Measurements from ENCODE around the gene KRTAP9-9. TPM values are rescaled to one million over a fixed set of nuclear protein-coding genes. Genes with fewer than 3 reads are reported as not detected.

The KRTAP9-9 gene
- polyA plus RNA-seq, 5 donors, result not detected

Other genes starting within 250 kb of the KRTAP9-9 start
- gene KRTAP3-1, start 246.3 kb upstream of the KRTAP9-9 start, polyA plus RNA-seq (ENCODE audit: insufficient read depth in 1 of 5, insufficient read length in 5 of 5, low replicate concordance in 1 of 5), result not detected
- not detected for gene KRTAP1-5, start 228.2 kb upstream of the KRTAP9-9 start, polyA plus RNA-seq (ENCODE audit: insufficient read depth in 1 of 5, insufficient read length in 5 of 5, low replicate concordance in 1 of 5)
- gene KRTAP1-4, start 225.2 kb upstream of the KRTAP9-9 start, polyA plus RNA-seq (ENCODE audit: insufficient read depth in 1 of 5, insufficient read length in 5 of 5, low replicate concordance in 1 of 5), result not detected
- gene KRTAP1-3, start 220.5 kb upstream of the KRTAP9-9 start, polyA plus RNA-seq (ENCODE audit: insufficient read depth in 1 of 5, insufficient read length in 5 of 5, low replicate concordance in 1 of 5), result not detected
- gene KRTAP1-1, start 213.9 kb upstream of the KRTAP9-9 start, polyA plus RNA-seq (ENCODE audit: insufficient read depth in 1 of 5, insufficient read length in 5 of 5, low replicate concordance in 1 of 5), result not detected
- not detected for gene KRTAP2-1, start 208.1 kb upstream of the KRTAP9-9 start, polyA plus RNA-seq (ENCODE audit: insufficient read depth in 1 of 5, insufficient read length in 5 of 5, low replicate concordance in 1 of 5)
- gene KRTAP2-2, start 200.2 kb upstream of the KRTAP9-9 start, polyA plus RNA-seq (ENCODE audit: insufficient read depth in 1 of 5, insufficient read length in 5 of 5, low replicate concordance in 1 of 5), result not detected
- gene KRTAP2-3, start 195.3 kb upstream of the KRTAP9-9 start, polyA plus RNA-seq (ENCODE audit: insufficient read depth in 1 of 5, insufficient read length in 5 of 5, low replicate concordance in 1 of 5), result not detected
- gene KRTAP2-4, start 189.5 kb upstream of the KRTAP9-9 start, polyA plus RNA-seq (ENCODE audit: insufficient read depth in 1 of 5, insufficient read length in 5 of 5, low replicate concordance in 1 of 5), result not detected
- gene KRTAP4-7, start 171.2 kb upstream of the KRTAP9-9 start, polyA plus RNA-seq (ENCODE audit: insufficient read depth in 1 of 5, insufficient read length in 5 of 5, low replicate concordance in 1 of 5), result not detected
- not detected for gene KRTAP4-8, start 157.2 kb upstream of the KRTAP9-9 start, polyA plus RNA-seq (ENCODE audit: insufficient read depth in 1 of 5, insufficient read length in 5 of 5, low replicate concordance in 1 of 5)
- gene KRTAP4-16, start 153.2 kb upstream of the KRTAP9-9 start, polyA plus RNA-seq (ENCODE audit: insufficient read depth in 1 of 5, insufficient read length in 5 of 5, low replicate concordance in 1 of 5), result not detected
- not detected for gene KRTAP4-9, start 150.0 kb upstream of the KRTAP9-9 start, polyA plus RNA-seq (ENCODE audit: insufficient read depth in 1 of 5, insufficient read length in 5 of 5, low replicate concordance in 1 of 5)
- gene KRTAP4-11, start 137.0 kb upstream of the KRTAP9-9 start, polyA plus RNA-seq (ENCODE audit: insufficient read depth in 1 of 5, insufficient read length in 5 of 5, low replicate concordance in 1 of 5), result under 1 TPM in 1 of 5 donors, not detected in 4; 0.13 TPM
- not detected for gene KRTAP4-12, start 131.2 kb upstream of the KRTAP9-9 start, polyA plus RNA-seq (ENCODE audit: insufficient read depth in 1 of 5, insufficient read length in 5 of 5, low replicate concordance in 1 of 5)
- not detected for gene KRTAP4-6, start 114.8 kb upstream of the KRTAP9-9 start, polyA plus RNA-seq (ENCODE audit: insufficient read depth in 1 of 5, insufficient read length in 5 of 5, low replicate concordance in 1 of 5)
- not detected for gene KRTAP4-5, start 105.6 kb upstream of the KRTAP9-9 start, polyA plus RNA-seq (ENCODE audit: insufficient read depth in 1 of 5, insufficient read length in 5 of 5, low replicate concordance in 1 of 5)
- gene KRTAP4-4, start 94.6 kb upstream of the KRTAP9-9 start, polyA plus RNA-seq (ENCODE audit: insufficient read depth in 1 of 5, insufficient read length in 5 of 5, low replicate concordance in 1 of 5), result not detected
- gene KRTAP4-3, start 87.2 kb upstream of the KRTAP9-9 start, polyA plus RNA-seq (ENCODE audit: insufficient read depth in 1 of 5, insufficient read length in 5 of 5, low replicate concordance in 1 of 5), result not detected
- gene KRTAP4-2, start 77.2 kb upstream of the KRTAP9-9 start, polyA plus RNA-seq (ENCODE audit: insufficient read depth in 1 of 5, insufficient read length in 5 of 5, low replicate concordance in 1 of 5), result not detected
- not detected for gene KRTAP4-1, start 70.5 kb upstream of the KRTAP9-9 start, polyA plus RNA-seq (ENCODE audit: insufficient read depth in 1 of 5, insufficient read length in 5 of 5, low replicate concordance in 1 of 5)
- not detected for gene KRTAP9-1, start 65.5 kb upstream of the KRTAP9-9 start, polyA plus RNA-seq (ENCODE audit: insufficient read depth in 1 of 5, insufficient read length in 5 of 5, low replicate concordance in 1 of 5)
- not detected for gene KRTAP9-2, start 28.7 kb upstream of the KRTAP9-9 start, polyA plus RNA-seq (ENCODE audit: insufficient read depth in 1 of 5, insufficient read length in 5 of 5, low replicate concordance in 1 of 5)
- gene KRTAP9-3, start 22.9 kb upstream of the KRTAP9-9 start, polyA plus RNA-seq (ENCODE audit: insufficient read depth in 1 of 5, insufficient read length in 5 of 5, low replicate concordance in 1 of 5), result not detected
- gene KRTAP9-8, start 17.4 kb upstream of the KRTAP9-9 start, polyA plus RNA-seq (ENCODE audit: insufficient read depth in 1 of 5, insufficient read length in 5 of 5, low replicate concordance in 1 of 5), result not detected
- not detected for gene KRTAP9-4, start 5.7 kb upstream of the KRTAP9-9 start, polyA plus RNA-seq (ENCODE audit: insufficient read depth in 1 of 5, insufficient read length in 5 of 5, low replicate concordance in 1 of 5)
- gene KRTAP9-6, start 10.0 kb downstream of the KRTAP9-9 start, polyA plus RNA-seq (ENCODE audit: insufficient read depth in 1 of 5, insufficient read length in 5 of 5, low replicate concordance in 1 of 5), result under 1 TPM; 0.13 to 0.25 (median 0.18) TPM
- gene KRTAP9-7, start 20.3 kb downstream of the KRTAP9-9 start, polyA plus RNA-seq (ENCODE audit: insufficient read depth in 1 of 5, insufficient read length in 5 of 5, low replicate concordance in 1 of 5), result not detected
- gene KRTAP29-1, start 47.5 kb downstream of the KRTAP9-9 start, polyA plus RNA-seq (ENCODE audit: insufficient read depth in 1 of 5, insufficient read length in 5 of 5, low replicate concordance in 1 of 5), result not detected
- gene KRTAP16-1, start 53.9 kb downstream of the KRTAP9-9 start, polyA plus RNA-seq (ENCODE audit: insufficient read depth in 1 of 5, insufficient read length in 5 of 5, low replicate concordance in 1 of 5), result not detected
- not detected for gene KRTAP17-1, start 60.3 kb downstream of the KRTAP9-9 start, polyA plus RNA-seq (ENCODE audit: insufficient read depth in 1 of 5, insufficient read length in 5 of 5, low replicate concordance in 1 of 5)
- gene KRT33A, start 95.4 kb downstream of the KRTAP9-9 start, polyA plus RNA-seq (ENCODE audit: insufficient read depth in 1 of 5, insufficient read length in 5 of 5, low replicate concordance in 1 of 5), result not detected
- gene KRT33B, start 114.4 kb downstream of the KRTAP9-9 start, polyA plus RNA-seq (ENCODE audit: insufficient read depth in 1 of 5, insufficient read length in 5 of 5, low replicate concordance in 1 of 5), result not detected
- gene KRT34, start 126.9 kb downstream of the KRTAP9-9 start, polyA plus RNA-seq (ENCODE audit: insufficient read depth in 1 of 5, insufficient read length in 5 of 5, low replicate concordance in 1 of 5), result not detected
- under 1 TPM in 1 of 5 donors, not detected in 4; 0.32 TPM for gene KRT31, start 142.2 kb downstream of the KRTAP9-9 start, polyA plus RNA-seq (ENCODE audit: insufficient read depth in 1 of 5, insufficient read length in 5 of 5, low replicate concordance in 1 of 5)
- not detected for gene KRT37, start 169.2 kb downstream of the KRTAP9-9 start, polyA plus RNA-seq (ENCODE audit: insufficient read depth in 1 of 5, insufficient read length in 5 of 5, low replicate concordance in 1 of 5)
- not detected for gene KRT38, start 185.6 kb downstream of the KRTAP9-9 start, polyA plus RNA-seq (ENCODE audit: insufficient read depth in 1 of 5, insufficient read length in 5 of 5, low replicate concordance in 1 of 5)
- not detected for gene KRT32, start 212.0 kb downstream of the KRTAP9-9 start, polyA plus RNA-seq (ENCODE audit: insufficient read depth in 1 of 5, insufficient read length in 5 of 5, low replicate concordance in 1 of 5)
- not detected for gene KRT35, start 225.8 kb downstream of the KRTAP9-9 start, polyA plus RNA-seq (ENCODE audit: insufficient read depth in 1 of 5, insufficient read length in 5 of 5, low replicate concordance in 1 of 5)
- gene KRT36, start 234.5 kb downstream of the KRTAP9-9 start, polyA plus RNA-seq (ENCODE audit: insufficient read depth in 1 of 5, insufficient read length in 5 of 5, low replicate concordance in 1 of 5), result not detected

All from right lung (tissue), 5 donors.